ENCODE data around the gene PPM1N. TPM values are rescaled to one million over a fixed set of nuclear protein-coding genes. Genes with fewer than 3 reads are reported as not detected.
A peak's percentile ranks its signal among the peaks of the same experiment; 100 is the strongest.

Gene PPM1N
- total and polyA plus RNA-seq, 2 of the 13 experiments (the other 11 are each of a cell fraction or from before 2014, with no cell fraction given) = 0.31 to 1.8 TPM

DNA sequence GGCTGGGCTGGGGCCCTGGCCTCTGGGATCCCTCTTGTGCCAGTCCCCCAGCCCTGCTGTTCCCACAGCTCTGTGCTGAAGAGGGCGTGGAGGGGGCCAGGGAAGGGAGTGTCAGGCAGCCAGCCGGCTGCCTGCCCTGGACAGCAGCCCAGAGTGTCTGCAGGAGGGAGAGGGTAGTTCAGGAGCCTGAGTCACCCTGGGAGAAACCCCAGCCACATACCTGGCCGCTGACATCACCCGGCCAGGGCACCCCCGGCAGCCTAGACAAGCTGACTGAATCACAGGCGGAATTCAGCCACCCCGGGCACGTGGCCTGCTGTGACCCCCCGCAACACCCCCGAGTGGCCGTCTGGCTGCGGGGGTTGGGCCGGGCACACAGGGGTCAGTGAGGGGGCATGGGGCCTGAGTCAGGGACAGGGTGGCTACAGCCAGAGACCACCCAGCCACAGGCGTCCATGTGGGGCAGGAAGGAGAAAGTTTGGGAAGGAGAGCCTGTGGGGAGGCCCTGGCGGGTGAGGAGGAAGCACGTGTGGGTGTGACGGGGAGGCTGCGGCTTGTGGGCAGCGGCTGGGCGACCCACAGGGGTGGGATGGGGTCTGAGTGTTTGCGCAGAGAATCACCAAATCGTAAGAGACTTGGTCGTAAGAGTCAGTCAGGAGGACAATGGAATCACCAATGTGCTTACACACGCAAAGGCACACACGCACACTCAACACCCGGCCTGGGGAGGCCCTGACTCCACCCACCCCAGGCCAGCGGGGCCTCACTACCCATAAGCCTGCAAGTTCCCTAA, 42.3 kb upstream of the PPM1N start (continued):
- no peak for TF ChIP-seq ZKSCAN5 (CRISPR knock-in tag; IDR thresholded peaks at IDR 0.05)
- TF ChIP-seq ZNF160 (CRISPR knock-in tag; IDR thresholded peaks at IDR 0.05) = no peak
- TF ChIP-seq ZBTB25 (CRISPR knock-in tag; IDR thresholded peaks at IDR 0.05) = peak; percentile 18; the same call in 1 of the 2 replicates
- TF ChIP-seq TFE3 (CRISPR knock-in tag; IDR thresholded peaks at IDR 0.05) = peak; percentile 78; the same call in 1 of the 2 replicates
- TF ChIP-seq, protein P1, sequence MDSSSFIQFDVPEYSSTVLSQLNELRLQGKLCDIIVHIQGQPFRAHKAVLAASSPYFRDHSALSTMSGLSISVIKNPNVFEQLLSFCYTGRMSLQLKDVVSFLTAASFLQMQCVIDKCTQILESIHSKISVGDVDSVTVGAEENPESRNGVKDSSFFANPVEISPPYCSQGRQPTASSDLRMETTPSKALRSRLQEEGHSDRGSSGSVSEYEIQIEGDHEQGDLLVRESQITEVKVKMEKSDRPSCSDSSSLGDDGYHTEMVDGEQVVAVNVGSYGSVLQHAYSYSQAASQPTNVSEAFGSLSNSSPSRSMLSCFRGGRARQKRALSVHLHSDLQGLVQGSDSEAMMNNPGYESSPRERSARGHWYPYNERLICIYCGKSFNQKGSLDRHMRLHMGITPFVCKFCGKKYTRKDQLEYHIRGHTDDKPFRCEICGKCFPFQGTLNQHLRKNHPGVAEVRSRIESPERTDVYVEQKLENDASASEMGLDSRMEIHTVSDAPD (CRISPR knock-in tag; IDR thresholded peaks at IDR 0.05) = no peak
- no peak for TF ChIP-seq ZNF225 (CRISPR knock-in tag; IDR thresholded peaks at IDR 0.05)
- no peak for TF ChIP-seq SRY (CRISPR knock-in tag; IDR thresholded peaks at IDR 0.05)
- no peak for TF ChIP-seq ZNF232 (CRISPR knock-in tag; IDR thresholded peaks at IDR 0.05; ENCODE audit: borderline replicate concordance)
- no peak for TF ChIP-seq ZNF746 (CRISPR knock-in tag; IDR thresholded peaks at IDR 0.05)
- peak; percentile 55; the same call in 1 of the 2 replicates for TF ChIP-seq ZNF292 (CRISPR knock-in tag; IDR thresholded peaks at IDR 0.05; ENCODE audit: borderline replicate concordance, low read depth)
- TF ChIP-seq AGO1 (IDR thresholded peaks at IDR 0.05; ENCODE audit: low read depth, low read length, poor library complexity, severe bottlenecking) = no peak
- peak; percentile 82 for TF ChIP-seq IRF2 (CRISPR knock-in tag; IDR thresholded peaks at IDR 0.05)
- TF ChIP-seq NR2C2 (CRISPR knock-in tag; IDR thresholded peaks at IDR 0.05; ENCODE audit: borderline replicate concordance) = peak; percentile 62; the same call in 1 of the 2 replicates
- TF ChIP-seq ZC3H13 (CRISPR knock-in tag; IDR thresholded peaks at IDR 0.05) = no peak
- TF ChIP-seq MAF1 (CRISPR knock-in tag; IDR thresholded peaks at IDR 0.05; ENCODE audit: borderline replicate concordance) = no peak
- TF ChIP-seq EZH2 (conservative IDR thresholded peaks at IDR 0.05; ENCODE audit: low read depth, low read length) = no peak
- TF ChIP-seq ZNF782 (CRISPR knock-in tag; IDR thresholded peaks at IDR 0.05; ENCODE audit: borderline replicate concordance) = no peak
- TF ChIP-seq, protein P2, sequence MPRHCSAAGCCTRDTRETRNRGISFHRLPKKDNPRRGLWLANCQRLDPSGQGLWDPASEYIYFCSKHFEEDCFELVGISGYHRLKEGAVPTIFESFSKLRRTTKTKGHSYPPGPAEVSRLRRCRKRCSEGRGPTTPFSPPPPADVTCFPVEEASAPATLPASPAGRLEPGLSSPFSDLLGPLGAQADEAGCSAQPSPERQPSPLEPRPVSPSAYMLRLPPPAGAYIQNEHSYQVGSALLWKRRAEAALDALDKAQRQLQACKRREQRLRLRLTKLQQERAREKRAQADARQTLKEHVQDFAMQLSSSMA (CRISPR knock-in tag; IDR thresholded peaks at IDR 0.05) = no peak
- peak; percentile 88 for TF ChIP-seq MAX (IDR thresholded peaks at IDR 0.05)
- TF ChIP-seq RBAK (CRISPR knock-in tag; IDR thresholded peaks at IDR 0.05) = no peak
- TF ChIP-seq ONECUT2 (CRISPR knock-in tag; IDR thresholded peaks at IDR 0.05) = no peak
- TF ChIP-seq GTF3A (CRISPR knock-in tag; conservative IDR thresholded peaks at IDR 0.05) = no peak; the same call in 1 of the 2 replicates
- TF ChIP-seq GATAD2A (CRISPR knock-in tag; IDR thresholded peaks at IDR 0.05) = peak; percentile 84
- no peak for TF ChIP-seq THYN1 (CRISPR knock-in tag; IDR thresholded peaks at IDR 0.05; ENCODE audit: borderline replicate concordance, low read depth)
- no peak for TF ChIP-seq PAX8 (CRISPR knock-in tag; IDR thresholded peaks at IDR 0.05; ENCODE audit: borderline replicate concordance)
- no peak for TF ChIP-seq PAF1 (CRISPR knock-in tag; IDR thresholded peaks at IDR 0.05)
